GM12878 (cell line): Measurements from ENCODE around the gene NRP1. TPM values are rescaled to one million over a fixed set of nuclear protein-coding genes. Genes with fewer than 3 reads are reported as not detected.

Experiments used
- ATAC-seq: fragments of 200-7000 bp; cut with Tn5 transposase; 3 replicates; pipeline ENCODE4 v1.9.1; 2020; ENCODE audit warnings: mild to moderate bottlenecking, moderate library complexity
- BruUV-seq: library from RNA; stranded (reverse); fragments of 400-500 nt; replicated peaks from 2 replicates; lab custom pipeline; 2021; lab: Mats Ljungman, UMichigan
- CTCF ChIA-PET: fragments of 300-600 bp; sonication (Branson Sonifier 250); formaldehyde crosslinking; extraction: SDS; loops from one replicate; lab custom pipeline; 2021; ENCODE audit warnings: inconsistent platforms; lab: Yijun Ruan, JAX
- POLR2A ChIA-PET: fragments of 350-600 bp; formaldehyde crosslinking; extraction: SDS; loops from one replicate; lab custom pipeline; 2021; ENCODE audit warnings: inconsistent platforms; lab: Charles Lee
- RAD21 ChIA-PET: fragments of 300-600 bp; sonication (Branson Sonifier 250); formaldehyde crosslinking; loops from one replicate; lab custom pipeline; 2023; ENCODE audit warnings: antibody characterized with exemption; ENCODE audit not compliant: unreplicated experiment; lab: Charles Lee
- SMC1A ChIA-PET: fragments of 300-600 bp; sonication (Branson Sonifier 250); formaldehyde crosslinking; loops from one replicate; lab custom pipeline; 2023; ENCODE audit not compliant: unreplicated experiment, uncharacterized antibody; lab: Charles Lee
- DNase-seq: peaks from one replicate; pipeline ENCODE4 v3.0.0-alpha.2; 2011; ENCODE audit warnings: low read depth, low spot score
- FAIRE-seq: peaks from 3 replicates; lab custom pipeline; 2011; peaks lifted over from hg19 to GRCh38; lab: Jason Lieb, UNC
- H2AFZ ChIP-seq: 2 replicates; pipeline ENCODE4 v1.6.0; 2011; ENCODE audit warnings: low read depth, low read length, control low read depth; ENCODE audit not compliant: control insufficient read depth
- H3K27ac ChIP-seq: 2 replicates; pipeline ENCODE4 v1.5.1; 2011; ENCODE audit warnings: control low read depth; ENCODE audit not compliant: control insufficient read depth, insufficient read depth
- H3K27me3 ChIP-seq, 2 experiments: replicated peaks in 1 of 2; 2 replicates each; pipeline versions ENCODE4 v1.6.0 to v1.6.1; 2011; ENCODE audit warnings: low read length in 1 of 2; ENCODE audit not compliant: control insufficient read depth in 2 of 2, insufficient read depth in 2 of 2
- H3K36me3 ChIP-seq, 2 experiments: 2 replicates each; pipeline ENCODE4 v1.5.1; 2011; ENCODE audit warnings: low read length in 1 of 2; ENCODE audit not compliant: control insufficient read depth in 2 of 2, insufficient read depth in 2 of 2
- H3K4me1 ChIP-seq: 2 replicates; pipeline ENCODE4 v1.6.1; 2011; ENCODE audit warnings: mild to moderate bottlenecking, low read length, moderate library complexity, mixed read lengths; ENCODE audit not compliant: control insufficient read depth, insufficient read depth
- H3K4me2 ChIP-seq: 2 replicates; pipeline ENCODE4 v1.6.0; 2011; ENCODE audit warnings: control low read depth; ENCODE audit not compliant: control insufficient read depth, insufficient read depth
- H3K4me3 ChIP-seq: fragments of 200-600 bp; sonication (generic); 2 replicates; pipeline ENCODE4 v1.5.1; 2016
- H3K79me2 ChIP-seq: 2 replicates; pipeline ENCODE4 v1.6.0; 2011; ENCODE audit warnings: low read length; ENCODE audit not compliant: control insufficient read depth, insufficient read depth
- H3K9ac ChIP-seq: 2 replicates; pipeline ENCODE4 v1.8.0; 2011; ENCODE audit warnings: low read length, control low read depth, mixed read lengths; ENCODE audit not compliant: control insufficient read depth, insufficient read depth
- H3K9me3 ChIP-seq: replicated peaks from 3 replicates; pipeline ENCODE4 v1.5.1; 2011; ENCODE audit warnings: mild to moderate bottlenecking, low read length; ENCODE audit not compliant: control insufficient read depth, insufficient read depth
- H4K20me1 ChIP-seq: 2 replicates; pipeline ENCODE4 v1.6.0; 2011; ENCODE audit not compliant: control insufficient read depth, insufficient read depth
- ATF3 ChIP-seq: IDR thresholded peaks from 2 replicates; pipeline ENCODE4 v1.6.1; 2011; ENCODE audit warnings: low read depth, mild to moderate bottlenecking, low read length, moderate library complexity, borderline replicate concordance; ENCODE audit errors: extremely low read depth
- BCL3 ChIP-seq: IDR thresholded peaks from 2 replicates; pipeline ENCODE4 v1.6.1; 2011; ENCODE audit warnings: borderline replicate concordance, low read depth, mild to moderate bottlenecking, moderate library complexity, low read length; ENCODE audit not compliant: insufficient read depth, poor library complexity, severe bottlenecking
- CTCF ChIP-seq, 3 experiments: IDR thresholded peaks in 2 of 3; conservative IDR thresholded peaks in 1 of 3; 2 replicates each; pipeline ENCODE4 v1.5.1; 2011; ENCODE audit warnings: low read depth in 3 of 3, low read length in 3 of 3, mild to moderate bottlenecking in 3 of 3, control low read depth in 2 of 3, moderate library complexity in 2 of 3, inconsistent platforms in 1 of 3, mixed read lengths in 1 of 3; ENCODE audit not compliant: control insufficient read depth in 2 of 3, insufficient read depth in 1 of 3; ENCODE audit errors: extremely low read depth in 1 of 3
- E4F1 ChIP-seq: fragments of 450-650 bp; IDR thresholded peaks from 2 replicates; pipeline ENCODE4 v1.6.1; 2018; ENCODE audit warnings: borderline replicate concordance, mild to moderate bottlenecking; ENCODE audit not compliant: partially characterized antibody
- HDGF ChIP-seq: fragments of 450-650 bp; IDR thresholded peaks from 2 replicates; pipeline ENCODE4 v1.6.1; 2016; ENCODE audit warnings: antibody characterized with exemption
- IRF3 ChIP-seq: fragments of 450-650 bp; IDR thresholded peaks from 2 replicates; pipeline ENCODE4 v1.6.1; 2014; ENCODE audit warnings: mild to moderate bottlenecking
- KLF5 ChIP-seq: fragments of 450-650 bp; IDR thresholded peaks from 2 replicates; pipeline ENCODE4 v1.6.1; 2014; ENCODE audit warnings: mild to moderate bottlenecking; ENCODE audit not compliant: partially characterized antibody
- NR2F1 ChIP-seq: fragments of 450-650 bp; conservative IDR thresholded peaks from 2 replicates; pipeline ENCODE4 v1.6.1; 2017; ENCODE audit warnings: mild to moderate bottlenecking
- PAX8 ChIP-seq: fragments of 450-650 bp; IDR thresholded peaks from 2 replicates; pipeline ENCODE4 v1.6.1; 2017; ENCODE audit warnings: mild to moderate bottlenecking, moderate library complexity
- REST ChIP-seq: IDR thresholded peaks from 2 replicates; pipeline ENCODE4 v1.6.1; 2012; ENCODE audit warnings: mild to moderate bottlenecking, low read depth, low read length
- SP1 ChIP-seq: IDR thresholded peaks from one replicate; pipeline ENCODE4 v1.6.1; 2011; ENCODE audit warnings: low read depth, low read length
- TARDBP ChIP-seq: IDR thresholded peaks from 2 replicates; pipeline ENCODE4 v1.6.1; 2016; ENCODE audit warnings: borderline replicate concordance
- ZNF622 ChIP-seq: fragments of 450-650 bp; IDR thresholded peaks from 2 replicates; pipeline ENCODE4 v1.6.1; 2017; ENCODE audit warnings: mild to moderate bottlenecking, inconsistent platforms
- WGBS: methylation state at CpG from one replicate; pipeline ENCODE4 v1.1.6; 2016; ENCODE audit warnings: low lambda C conversion rate; ENCODE audit not compliant: insufficient replicate concordance, insufficient coverage; ENCODE audit errors: missing lambda C conversion rate; 5-methylcytosine and 5-hydroxymethylcytosine counted together
- in situ Hi-C: fragments of 300-500 bp; cut with MboI; formaldehyde crosslinking; loops from 9 replicates; pipeline ENCODE4 v1.14.3; 2018; ENCODE audit warnings: mixed read lengths
- intact Hi-C: fragments of 100-400 bp; cut with micrococcal nuclease; formaldehyde crosslinking; loops from one replicate; pipeline ENCODE4 v1.14.2; 2022; ENCODE audit not compliant: unreplicated experiment
- polyA plus RNA-seq, 11 experiments: library from polyadenylated mRNA; depleted of rRNA in 4 of 11; unstranded in 6 of 11; stranded (reverse) in 5 of 11; fragments of >200 nt; fragmentation: Nextera tagmentation in 4 of 11; fragmentation: Illumina TruSeq in 1 of 11; extraction: Ambion mirVana in 4 of 11; extraction: Trizol in 1 of 11; gene quantifications; 1 replicate in 1 of 11; 2 replicates in 10 of 11; pipeline versions ENCODE4 v1.2.1 to v1.2.3, GENCODE V29; 2011 to 2016; ENCODE audit warnings: inconsistent platforms in 2 of 11, missing spikeins in 2 of 11, low read depth in 1 of 11
- total RNA-seq, 4 experiments: library from RNA; depleted of rRNA in 3 of 4; stranded (reverse); fragments of >200 nt in 3 of 4; fragmentation: Illumina TruSeq in 1 of 4; extraction: Trizol in 1 of 4; gene quantifications; 2 replicates each; pipeline versions ENCODE4 v1.2.1 to v1.2.3, GENCODE V29; 2013 to 2021

The NRP1 gene
- total and polyA plus RNA-seq, 10 of the 15 experiments (the other 5 are each of a cell fraction or from before 2014, with no cell fraction given), result 0.11 to 12.1 (median 0.52) TPM

GRCh38 chr10:33243703-33244102, 90.8 kb downstream of the NRP1 start:
- ChIA-PET SMC1A (interaction anchor here (0.8 kb wide), 1 partner anchor 10 kb away, joined by 3 read pairs; no protein-coding TSS in a partner anchor), CTCF (interaction anchor here (1.0 to 2.1 kb wide), 2 partner anchors 16 to 50 kb away, joined by 4 to 6 read pairs; no protein-coding TSS in a partner anchor), RAD21 (no interaction called here), POLR2A (no interaction called here)
- FAIRE-seq, result no peak
- H3K27ac ChIP-seq, result no peak overlapping the region
- H2AFZ ChIP-seq, result no peak overlapping the region
- no peak overlapping the region for H3K9ac ChIP-seq
- no peaks in the 10 kb centered on the region for H3K9me3 ChIP-seq
- H3K36me3 ChIP-seq, result no peaks in the 10 kb centered on the region
- in situ Hi-C loops (no loop called here), intact Hi-C loops (no loop called here)
- H3K4me1 ChIP-seq, result no peaks in the 10 kb centered on the region; the same call in 1 of the 2 replicates
- no peak overlapping the region for H3K4me3 ChIP-seq
- ATAC-seq, result peak; percentile 11; the same call in 2 of the 3 replicates
- TF ChIP-seq CTCF (IDR thresholded peaks at IDR 0.05 in 2 of 3, conservative IDR thresholded peaks at IDR 0.05 in 1 of 3; ENCODE audit: control insufficient read depth in 2 of 3, extremely low read depth in 1 of 3, insufficient read depth in 1 of 3, low read depth in 3 of 3, low read length in 3 of 3) (no peak), ATF3 (no peak), TARDBP (no peak), PAX8 (no peak), SP1 (no peak), BCL3 (no peak), ZNF622 (no peak), KLF5 (no peak), IRF3 (no peak), E4F1 (no peak), NR2F1 (no peak), REST (no peak), HDGF (no peak)
- H3K27me3 ChIP-seq, result no peaks in the 10 kb centered on the region
- H3K79me2 ChIP-seq, result no peaks in the 10 kb centered on the region
- DNase-seq, result no peak
- no TSS peak for BruUV-seq
- WGBS, result 8% methylated on average over 2 of the region's 2 CpGs
- H3K4me2 ChIP-seq, result no peak overlapping the region
- H4K20me1 ChIP-seq, result no peaks in the 10 kb centered on the region
